Measurements from ENCODE around the gene PARD3.

The PARD3 gene

DNA sequence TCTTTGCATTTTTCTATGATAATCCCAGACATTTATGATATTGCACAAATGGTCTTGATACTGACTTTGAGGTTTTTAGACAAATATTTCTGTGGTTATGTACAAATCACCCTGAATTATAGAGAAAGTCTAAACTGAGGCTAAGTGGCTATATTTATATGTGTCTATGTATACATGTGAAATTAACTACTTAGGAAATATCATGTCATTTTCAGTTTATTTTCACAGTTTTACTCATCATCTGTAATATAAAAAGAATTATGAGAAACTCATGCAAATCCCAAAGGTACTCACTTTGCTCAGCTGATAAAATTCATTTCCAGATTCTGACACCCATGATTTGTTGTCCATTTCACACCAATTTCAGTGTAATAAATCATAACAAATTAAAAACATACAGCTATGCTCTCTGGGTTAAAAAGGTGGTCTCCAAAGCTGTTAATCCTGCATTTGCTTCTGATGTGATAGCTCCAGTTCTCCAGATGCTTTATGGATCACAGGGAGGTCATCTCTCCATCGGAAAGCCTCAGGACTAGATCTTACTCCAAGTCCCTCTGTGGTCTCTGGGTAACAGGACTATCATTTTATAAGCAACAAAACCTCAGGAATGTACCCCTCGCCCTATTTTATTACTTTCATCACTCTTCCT lies 673.9 kb downstream of the PARD3 start:
- no peak for DNase-seq

DNA sequence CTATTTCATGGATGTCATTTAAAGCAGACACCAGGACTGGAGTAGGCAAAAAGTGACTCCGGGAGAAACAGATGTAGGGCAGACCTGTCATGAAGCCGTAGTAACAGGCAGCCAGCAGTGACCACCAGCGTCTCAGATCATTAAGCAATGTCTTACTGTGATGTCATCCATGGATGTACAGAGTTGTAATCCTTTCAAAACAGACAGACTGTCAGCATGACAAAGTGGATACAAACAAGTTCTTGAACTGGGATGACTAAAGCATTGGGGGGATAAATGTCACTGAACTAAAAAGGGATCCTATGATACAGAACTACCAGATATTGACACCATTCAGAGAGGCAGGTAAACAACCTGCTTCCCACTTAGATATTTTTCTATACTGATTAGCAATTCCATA lies 675.5 kb downstream of the PARD3 start:
- no peak for DNase-seq

DNA sequence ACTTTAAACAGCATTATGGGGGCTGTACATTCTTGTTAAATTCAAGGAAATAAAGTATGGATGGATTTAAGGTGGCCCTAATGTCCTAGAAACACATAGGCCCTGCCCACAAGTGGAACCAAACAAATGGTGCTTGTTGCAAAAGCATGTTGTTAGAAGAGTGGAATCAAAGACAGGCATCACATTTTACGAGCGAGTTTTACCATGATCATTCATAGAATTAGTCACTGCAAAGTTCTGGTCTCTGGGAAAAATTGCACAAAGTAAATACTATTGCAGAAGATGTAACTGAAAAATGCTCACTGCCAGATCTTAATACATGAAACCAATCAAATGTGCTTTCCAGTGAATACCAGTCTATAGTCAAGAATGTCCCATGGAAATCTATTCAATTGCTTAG lies 677.1 kb downstream of the PARD3 start:
- no peak for DNase-seq

DNA sequence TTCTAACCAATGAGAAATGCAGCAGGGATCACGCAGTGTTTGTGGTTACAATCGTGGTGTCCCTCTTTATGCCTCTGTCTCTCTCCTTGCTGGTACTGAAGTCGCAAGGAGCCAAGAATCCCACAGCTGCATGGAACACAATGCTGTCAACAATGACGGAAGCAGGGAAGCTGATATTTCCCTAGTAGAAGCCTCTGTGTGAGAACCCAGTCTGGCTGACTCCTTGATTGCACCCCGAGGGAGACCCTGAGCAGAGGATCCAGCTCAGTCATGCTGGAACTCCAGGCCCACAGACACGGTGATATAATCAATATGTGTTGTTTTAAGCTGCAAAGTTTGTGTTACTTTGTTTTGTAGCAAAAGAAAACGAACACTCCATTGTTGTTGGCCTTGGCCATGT lies 677.9 kb downstream of the PARD3 start:
- no peak for DNase-seq

DNA sequence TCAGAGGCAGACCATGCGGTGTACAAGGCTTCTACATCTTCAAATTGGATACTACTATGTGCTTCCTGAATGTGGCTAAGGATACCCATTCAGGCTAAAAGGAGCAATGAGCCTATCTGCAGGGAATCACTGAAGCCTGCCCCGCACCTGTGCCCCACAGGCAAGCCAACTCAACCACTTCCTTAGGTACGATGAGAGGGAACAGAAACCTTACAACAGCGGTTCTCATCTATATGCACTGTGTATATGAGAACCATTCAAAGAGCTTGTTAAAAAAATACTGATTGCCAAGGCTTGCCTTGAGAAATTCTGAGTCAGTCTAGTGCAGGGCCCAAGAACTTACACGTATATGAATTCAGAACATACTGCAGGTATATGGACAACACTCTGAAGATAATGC lies 679.6 kb downstream of the PARD3 start:
- no peak for DNase-seq

DNA sequence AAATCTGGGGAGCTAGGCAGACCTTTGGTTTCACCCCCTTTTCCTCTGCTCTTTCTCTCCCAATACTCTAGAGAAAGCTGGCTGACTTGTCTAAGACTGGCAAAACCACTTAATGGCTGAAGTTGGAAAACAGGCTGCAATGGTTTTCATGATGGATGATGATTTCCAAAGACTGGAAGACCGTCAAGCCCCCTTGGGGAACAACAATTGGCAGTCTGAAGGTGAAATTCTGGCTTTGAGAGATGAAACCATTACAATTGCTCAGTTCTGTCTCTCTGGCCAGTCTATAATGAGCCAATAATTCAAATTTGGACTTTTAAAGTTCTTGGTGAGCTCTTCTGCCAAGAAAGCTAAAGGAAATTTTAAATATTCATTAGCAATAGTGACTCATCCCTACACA lies 680.5 kb downstream of the PARD3 start:
- DNase-seq = no peak

DNA sequence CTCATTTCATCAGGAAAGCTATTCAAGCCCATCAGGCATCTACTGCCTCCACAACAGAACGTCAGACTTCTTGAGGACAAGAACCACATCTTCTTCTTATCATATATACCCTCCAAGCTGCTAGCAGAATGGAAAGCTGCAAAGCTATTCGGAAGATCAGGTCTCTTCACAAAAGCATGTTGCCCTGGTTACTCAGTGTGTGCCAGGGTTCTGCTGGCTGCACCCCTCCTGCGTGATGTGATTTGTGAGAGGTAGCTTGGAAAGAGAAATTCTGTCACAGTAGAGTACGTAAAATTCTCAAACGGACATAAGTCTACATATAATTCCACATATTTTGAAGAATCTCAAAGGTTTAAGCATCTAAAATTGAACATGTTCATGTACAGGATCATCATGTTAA lies 681.7 kb downstream of the PARD3 start:
- no peak for DNase-seq

DNA sequence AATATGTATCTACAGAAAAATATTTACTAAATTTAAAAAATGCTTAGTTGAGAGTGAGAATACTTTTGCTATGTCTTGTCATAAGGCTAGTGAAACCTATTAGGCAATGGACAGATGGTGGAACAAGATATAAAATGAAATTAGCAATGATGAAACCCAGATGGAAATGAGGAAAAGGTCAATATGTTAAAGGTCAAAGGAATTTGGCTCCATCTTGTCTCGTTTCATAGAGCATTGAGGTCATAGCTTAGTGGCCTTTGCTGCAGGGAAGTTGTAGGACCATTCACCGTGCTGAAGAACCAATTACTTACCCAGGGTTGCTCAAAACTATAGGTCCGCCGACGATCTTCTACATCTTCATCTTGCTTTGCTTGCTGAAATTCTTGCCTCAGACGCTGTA lies 683.9 kb downstream of the PARD3 start:
- DNase-seq = no peak

DNA sequence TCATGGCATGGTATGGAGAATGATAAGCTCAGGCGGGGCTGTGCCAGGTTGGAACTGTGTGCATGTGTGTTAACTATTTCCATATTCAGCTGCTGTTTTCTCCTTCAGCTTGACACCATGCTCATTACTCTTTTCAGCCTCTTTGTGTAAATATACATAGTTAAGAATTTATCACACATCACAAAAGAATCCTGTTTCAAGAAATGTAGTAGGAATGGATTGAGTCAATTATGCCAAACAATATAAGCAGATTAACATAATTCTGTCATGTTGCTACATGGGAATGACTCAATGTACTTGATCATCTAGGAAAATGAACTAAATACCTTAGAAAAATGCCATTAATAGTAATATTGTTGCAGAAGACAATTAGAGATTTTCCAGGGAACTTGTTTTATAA lies 687.4 kb downstream of the PARD3 start:
- no peak for DNase-seq

DNA sequence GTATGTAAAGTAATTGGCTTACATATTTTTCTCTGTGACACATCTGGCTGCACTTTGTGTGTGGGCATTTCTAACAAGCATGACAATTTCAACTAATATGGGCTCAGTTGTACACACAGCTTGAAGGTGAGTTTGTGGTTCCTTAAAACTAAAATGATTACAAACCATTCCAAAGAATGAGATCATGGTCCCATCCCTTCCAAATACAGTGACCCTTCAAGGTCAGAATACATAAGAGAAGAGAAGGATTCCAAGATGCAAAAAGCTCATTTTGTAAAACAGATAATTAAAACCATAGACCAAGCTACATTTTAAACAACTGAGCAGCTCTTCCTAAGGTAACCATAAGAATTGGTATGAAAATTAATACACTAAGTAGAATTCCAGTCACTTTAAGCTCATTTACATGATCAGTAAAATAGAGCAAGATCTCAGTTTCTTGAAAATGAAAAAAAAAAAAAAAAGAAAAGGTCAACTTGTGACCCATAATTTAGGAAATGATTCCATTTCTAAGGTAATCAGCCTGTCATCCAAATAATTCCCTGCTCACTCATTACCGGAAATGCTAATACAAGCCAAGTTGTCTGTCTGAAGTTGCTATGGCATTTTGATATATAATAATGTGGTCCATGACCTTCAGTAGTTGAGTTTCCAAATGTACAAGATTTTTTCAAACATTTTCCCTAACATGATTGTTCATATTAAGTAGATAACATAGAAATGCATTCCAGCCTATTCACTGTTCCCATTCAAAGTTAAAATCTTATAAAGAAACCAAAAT lies 688.5 kb downstream of the PARD3 start:
- no peak for DNase-seq

DNA sequence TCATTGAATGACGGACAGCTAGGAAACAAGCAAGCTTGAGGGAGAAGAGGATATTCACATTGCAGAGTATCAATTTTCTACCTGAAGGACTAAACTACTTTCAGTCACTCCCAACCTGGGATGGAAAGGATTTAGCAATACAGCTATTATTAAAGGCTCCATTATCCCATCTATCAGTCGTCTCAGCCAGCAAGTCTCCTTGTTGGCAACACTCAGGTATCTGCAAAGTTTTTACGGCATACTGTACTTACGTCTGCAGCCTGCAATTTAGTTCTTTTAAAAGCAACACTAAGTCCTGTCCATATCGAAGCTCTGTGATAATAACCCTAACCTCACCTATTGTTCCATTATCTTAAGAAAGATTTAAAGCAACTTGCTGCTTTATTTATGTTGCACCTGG lies 689.4 kb downstream of the PARD3 start:
- DNase-seq = no peak

DNA sequence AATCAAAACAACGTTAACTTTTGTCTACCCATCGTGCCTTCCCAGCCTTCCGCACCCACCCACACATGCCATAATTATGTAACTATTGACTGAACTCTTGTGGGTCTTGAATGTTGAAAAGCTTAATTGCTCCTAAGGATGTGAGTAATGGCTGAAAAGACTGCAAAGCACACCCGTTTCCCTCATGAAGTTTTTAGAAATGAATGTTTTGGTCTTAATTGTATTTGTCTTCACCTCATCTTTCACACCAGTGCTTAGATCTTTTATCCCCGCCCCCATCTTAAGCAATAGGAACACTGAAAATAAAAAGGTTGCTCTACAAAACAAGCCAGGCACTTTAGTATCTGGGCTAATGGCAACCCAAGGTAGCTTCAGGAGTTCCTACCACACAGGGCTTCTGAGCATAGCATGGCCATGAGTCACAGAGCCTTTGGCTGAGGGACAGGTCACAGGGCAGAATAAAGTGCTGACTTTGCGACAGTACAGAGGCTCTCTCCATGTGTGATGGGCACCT lies 690.5 kb downstream of the PARD3 start:
- DNase-seq = no peak

DNA sequence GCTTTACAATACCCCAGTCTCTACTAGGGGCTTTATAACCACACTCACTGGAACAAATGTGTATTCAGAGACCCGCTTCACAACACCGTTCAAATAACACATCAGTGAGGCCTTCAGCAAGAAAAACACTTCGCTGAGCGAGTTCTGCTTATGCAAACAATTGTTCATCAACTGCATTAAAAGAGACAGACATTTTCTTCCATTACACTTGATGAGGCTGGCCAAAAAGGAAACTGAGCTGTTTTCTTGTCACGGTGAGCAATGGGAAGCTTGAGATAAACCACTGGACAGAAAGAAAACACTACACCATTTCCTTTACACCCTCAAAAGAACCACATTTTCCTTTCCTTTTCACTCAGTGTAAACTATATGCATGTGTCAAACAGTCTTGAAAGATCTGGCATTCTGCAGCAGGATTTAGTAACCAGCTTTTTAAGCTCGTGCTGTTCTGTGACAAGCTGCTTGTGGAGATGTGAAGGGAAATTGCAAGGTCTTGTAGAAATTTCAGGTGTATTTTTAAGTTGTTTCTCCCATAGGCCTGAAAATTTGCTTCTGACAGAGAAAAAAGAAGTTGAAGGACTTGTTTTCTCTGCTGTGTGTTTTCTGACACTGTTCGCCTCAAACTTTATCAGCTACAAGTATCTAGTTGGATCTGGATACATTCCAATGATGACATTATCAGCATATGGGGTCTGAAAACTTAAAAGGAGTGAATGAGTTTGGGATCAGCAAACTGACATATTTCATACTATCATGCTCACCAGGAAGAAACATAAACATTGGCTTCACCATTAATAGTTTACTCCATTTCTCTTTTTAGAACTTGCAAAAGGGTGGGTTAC lies 693.1 kb downstream of the PARD3 start:
- no peak for DNase-seq

DNA sequence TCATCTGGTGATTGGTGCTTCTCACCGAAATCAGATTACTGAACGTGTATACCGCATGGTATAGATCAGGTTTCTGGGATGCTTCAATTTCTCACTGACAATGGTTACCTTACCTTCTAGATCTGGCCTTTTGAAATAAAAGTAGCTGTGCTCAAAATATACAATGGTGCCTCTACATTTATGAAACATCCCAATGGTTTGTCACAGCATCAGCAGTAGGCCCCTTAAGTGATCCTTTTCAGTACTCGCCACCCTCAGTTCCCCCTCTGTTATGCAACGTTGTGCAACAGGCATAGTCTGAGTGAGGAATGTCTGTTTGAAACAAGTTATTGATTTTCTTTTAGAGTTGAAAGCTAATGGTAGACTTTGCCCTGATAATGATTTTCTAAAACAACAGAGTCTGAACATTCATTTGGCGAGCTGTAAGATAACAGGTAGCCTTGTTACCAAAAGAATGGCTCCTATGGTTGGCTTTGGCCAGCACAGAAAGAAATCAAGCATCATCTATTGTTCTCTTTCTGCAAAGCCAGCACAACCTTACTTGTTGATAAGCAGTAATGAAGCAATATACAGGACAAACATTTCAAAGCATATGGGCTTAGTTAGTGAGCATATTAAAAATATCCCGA lies 693.9 kb downstream of the PARD3 start:
- DNase-seq = no peak

DNA sequence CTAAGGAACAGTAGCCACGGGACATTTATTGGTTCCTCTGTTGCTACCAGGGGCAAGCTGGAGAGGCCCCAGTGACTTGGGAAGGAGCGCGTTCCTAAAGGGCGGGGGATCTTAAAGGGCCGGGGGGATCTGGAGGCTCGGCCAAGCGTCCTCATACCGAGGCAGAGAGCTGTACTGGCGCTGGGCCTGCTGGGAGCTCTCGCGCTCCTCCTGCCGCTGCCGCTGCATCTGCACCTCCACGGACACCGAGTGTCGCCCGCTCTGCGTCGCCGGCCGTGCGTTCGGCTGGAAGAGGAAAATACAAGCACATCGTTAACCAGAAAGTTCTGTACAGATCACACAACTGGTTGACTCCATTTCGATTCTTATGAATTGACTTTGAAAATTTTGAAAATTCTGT lies 695.6 kb downstream of the PARD3 start:
- DNase-seq = no peak

DNA sequence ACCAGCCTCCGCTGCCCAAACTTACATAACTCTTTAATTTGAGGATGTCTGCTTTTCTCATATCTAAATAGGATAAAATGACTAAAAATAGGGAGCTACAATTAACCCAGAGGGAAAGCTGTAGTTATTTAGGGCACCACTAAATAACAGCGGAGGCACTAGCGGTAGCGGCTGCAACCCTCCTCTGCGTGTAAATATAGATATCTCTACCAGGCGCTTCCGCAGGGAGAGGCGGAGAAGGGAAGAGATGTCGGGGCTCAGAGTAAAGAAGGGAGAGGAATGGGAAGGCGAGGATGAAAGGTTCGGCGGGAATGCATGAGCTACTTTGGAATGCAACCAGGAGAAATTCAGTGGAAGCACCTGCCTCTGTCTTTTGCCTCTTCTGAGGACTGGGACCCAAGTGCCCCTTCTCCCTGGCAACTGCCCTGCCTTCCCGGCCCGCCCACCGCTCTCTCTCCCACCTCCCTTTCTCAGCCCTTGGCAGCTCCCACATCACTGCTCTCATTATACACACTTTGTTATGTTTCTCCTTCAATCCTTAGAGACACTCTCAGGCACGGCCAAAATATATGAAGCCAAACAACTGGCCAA lies 698.3 kb downstream of the PARD3 start:
- no peak for DNase-seq

DNA sequence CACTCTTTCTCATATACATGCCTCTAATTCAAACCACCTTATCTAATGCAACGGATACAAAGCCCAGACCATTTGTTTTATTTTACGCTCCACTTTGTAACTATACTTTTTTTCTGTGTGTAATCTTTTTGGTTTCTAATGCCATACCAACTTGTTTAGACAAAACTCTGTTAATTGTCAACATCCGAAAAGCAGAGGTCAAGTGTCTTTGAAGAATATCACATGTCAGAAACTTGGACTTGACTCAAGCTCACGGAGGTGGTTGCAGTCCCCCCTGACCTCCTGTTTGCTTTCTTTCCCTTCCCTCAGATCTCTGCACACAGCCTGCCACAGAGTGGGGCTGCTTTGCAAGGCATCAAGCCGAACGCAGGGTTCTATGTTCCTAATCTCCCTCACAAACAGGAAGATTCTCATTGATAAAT lies 698.9 kb downstream of the PARD3 start:
- no peak for DNase-seq

DNA sequence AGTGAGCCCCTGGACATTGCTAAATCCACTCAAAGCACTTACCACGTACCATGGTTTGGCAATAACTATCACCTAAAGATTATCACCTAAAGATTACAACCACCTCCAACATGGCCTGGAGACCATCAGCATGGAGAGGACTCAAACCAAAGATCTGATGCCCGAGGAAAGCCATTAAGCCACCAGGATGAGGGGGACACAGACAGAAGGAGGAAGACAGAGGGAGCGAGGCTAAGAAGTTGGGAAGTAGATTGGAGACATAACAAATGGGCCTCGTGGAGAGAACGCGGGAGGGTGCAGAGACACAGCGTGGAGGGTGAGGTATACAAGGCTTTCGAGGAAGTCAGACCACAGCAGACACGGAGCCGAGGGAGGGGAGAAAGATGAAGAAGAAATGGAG lies 700.2 kb downstream of the PARD3 start:
- no peak for DNase-seq

DNA sequence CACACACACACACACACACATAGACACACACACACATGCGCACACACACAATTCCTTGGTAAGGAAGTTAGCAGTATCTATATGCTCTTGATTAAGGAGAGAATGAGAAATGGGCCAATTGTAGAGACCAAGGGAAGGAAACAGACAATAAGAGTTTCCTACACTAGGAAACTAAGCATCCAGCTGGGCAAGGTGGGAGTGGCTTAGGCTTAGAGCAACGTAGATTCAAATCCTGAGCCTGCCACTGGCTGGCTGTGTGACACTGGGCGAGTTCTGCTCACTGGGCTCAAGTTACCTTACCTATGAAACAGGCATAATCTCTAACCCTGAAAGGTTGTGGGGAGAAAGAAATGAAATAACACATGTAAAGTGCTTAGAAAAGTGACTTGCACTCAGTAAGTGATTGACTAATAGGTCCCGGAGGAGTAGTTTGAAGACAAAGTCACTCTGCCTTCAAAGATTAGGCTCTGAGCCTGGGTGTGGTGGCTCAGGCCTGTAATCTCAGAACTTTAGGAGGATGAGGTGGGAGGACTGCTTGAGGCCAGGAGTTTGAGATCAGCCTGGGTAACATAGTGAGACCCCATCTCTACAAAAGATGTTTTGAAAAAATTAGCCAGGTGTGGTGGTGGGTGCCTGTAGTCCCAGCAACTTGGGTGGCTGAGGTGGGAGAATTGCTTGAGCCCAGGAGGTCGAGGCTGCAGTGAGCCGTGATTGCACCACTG lies 701.4 kb downstream of the PARD3 start:
- no peak for DNase-seq

DNA sequence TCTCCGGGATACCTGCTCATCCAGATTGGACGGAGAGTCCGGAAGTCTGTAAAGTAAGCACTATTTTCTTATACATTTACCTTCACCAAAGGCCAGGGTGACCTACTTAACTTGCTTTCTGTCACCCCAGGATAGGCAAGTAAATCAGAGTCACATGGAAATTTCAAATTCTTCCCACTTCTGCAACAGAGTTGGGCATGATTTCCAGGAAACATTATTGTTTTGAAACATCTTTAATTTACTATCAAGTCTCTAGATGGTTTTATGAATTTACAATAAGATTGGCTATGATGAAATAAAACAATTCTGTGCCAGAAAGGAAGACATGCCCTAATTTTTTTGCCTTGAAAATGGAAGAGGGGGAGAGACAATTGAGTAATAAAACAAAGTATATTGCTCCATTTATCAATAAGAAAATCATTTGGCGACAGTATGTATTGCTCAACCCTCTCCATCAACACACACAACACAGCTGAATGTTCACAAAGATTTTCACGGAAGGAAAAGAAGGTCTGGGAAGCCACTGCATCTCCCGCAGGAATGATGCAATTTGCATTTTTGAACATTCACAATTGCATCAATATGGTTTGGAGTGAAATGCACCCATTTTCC lies 702.8 kb downstream of the PARD3 start:
- no peak for DNase-seq

DNA sequence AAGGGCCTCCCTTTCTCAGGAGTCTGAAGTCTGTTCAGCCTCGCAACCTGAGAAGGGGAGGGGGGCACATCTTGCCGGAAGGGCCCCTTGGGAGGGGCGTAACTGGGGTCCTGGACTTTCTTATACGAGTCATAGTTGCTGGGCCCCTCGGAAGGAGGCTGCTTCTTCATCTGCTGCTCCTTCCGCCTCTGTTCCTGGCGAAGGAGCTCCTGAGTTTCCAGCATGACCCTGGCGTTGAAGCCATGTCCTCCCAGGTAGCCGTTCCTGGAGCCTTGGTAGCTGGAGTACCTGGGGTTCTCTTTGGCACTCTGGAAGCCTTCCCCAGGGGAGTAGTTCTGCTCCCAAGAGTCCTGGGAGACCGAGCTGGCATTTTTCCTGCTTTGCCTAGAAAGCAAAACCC lies 703.9 kb downstream of the PARD3 start:
- no peak for DNase-seq

Measured in CD4-positive, alpha-beta T cell treated with Interferon gamma for 1 hour (primary cell).